ENCODE measurements around the gene PRKAR1B. TPM values are rescaled to one million over a fixed set of nuclear protein-coding genes. Genes with fewer than 3 reads are reported as not detected.
A peak's percentile ranks its signal among the peaks of the same experiment; 100 is the strongest.
"Not testable (repeated sequence)": the region's sequence is repeated elsewhere in the genome, so short reads cannot be mapped to it uniquely, and the experiment has no call there.

PRKAR1B gene
- total and polyA plus RNA-seq, 5 donors: 20.7 to 38.3 (median 23.8) TPM

DNA sequence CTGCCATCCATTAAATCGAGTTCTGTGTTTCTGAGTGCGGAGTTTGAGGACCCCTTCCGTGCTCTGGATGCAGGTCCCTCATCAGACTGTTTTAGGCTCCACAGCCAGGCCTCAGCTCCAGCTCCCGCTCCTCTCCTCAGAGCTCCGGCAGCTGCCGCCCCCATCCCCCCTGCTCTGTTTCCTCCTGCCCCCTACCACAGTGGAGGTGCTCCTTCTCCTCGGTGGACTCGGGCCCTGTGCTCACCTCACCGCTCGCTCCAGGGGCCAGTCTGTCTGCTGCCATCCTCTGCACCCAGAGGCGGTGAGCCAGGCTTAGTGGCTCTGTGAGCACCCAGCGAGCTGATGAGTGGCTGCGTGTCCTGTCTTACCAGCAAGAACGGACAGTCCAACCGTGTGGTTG lies 21.4 kb upstream of the PRKAR1B start:
- no peaks in the 10 kb centered on the region for H3K9me3 ChIP-seq (ENCODE audit: control insufficient read depth, low read length)
- 86% methylated on average over 15 of the region's 15 CpGs for WGBS
- no peaks in the 10 kb centered on the region for H3K27me3 ChIP-seq (ENCODE audit: control insufficient read depth, insufficient read depth)
- H3K27ac ChIP-seq (ENCODE audit: low read length): peak overlapping the region; percentile 27
- peak in 1 of 3 donors; percentile 64 for DNase-seq
- peak; percentile 14 to 51 for ATAC-seq
- intact Hi-C loops (cut with DNase I): no loop called here
- H3K4me1 ChIP-seq (ENCODE audit: control insufficient read depth, insufficient read depth, low read length): peaks cover 5% of the 10 kb centered on the region
- H3K4me3 ChIP-seq (ENCODE audit: low read length): no peak overlapping the region

DNA sequence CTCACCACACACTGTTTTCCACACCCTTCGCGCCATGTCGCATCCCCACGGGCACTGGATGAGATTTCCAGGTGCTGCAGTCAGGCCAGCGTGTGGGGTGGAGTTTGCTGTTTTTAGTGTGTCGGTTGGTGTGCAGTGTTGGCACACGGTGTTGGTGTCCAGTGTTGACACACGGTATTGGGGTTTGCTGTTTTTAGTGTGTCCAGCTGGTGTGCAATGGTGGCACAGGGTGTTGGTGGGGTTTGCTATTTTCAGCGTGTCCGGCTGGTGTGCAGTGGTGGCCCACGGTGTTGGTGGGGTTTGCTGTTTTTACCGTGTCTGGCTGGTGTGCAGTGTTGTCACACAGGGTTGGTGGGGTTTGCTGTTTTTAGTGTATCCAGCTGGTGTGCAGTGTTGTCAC lies 20.1 kb upstream of the PRKAR1B start:
- Histone ChIP-seq H3K4me3 (ENCODE audit: low read length) (no peak overlapping the region), H3K27ac (ENCODE audit: low read length) (no peak overlapping the region), H3K9me3 (ENCODE audit: control insufficient read depth, low read length) (no peaks in the 10 kb centered on the region), H3K4me1 (ENCODE audit: control insufficient read depth, insufficient read depth, low read length) (peaks cover 5% of the 10 kb centered on the region), H3K27me3 (ENCODE audit: control insufficient read depth, insufficient read depth) (no peaks in the 10 kb centered on the region)
- peak in 2 of 3 donors; percentile 6 to 22 for DNase-seq
- intact Hi-C loops (cut with DNase I): no loop called here
- no peak for ATAC-seq
- WGBS: 94% methylated on average over 12 of the region's 12 CpGs

DNA sequence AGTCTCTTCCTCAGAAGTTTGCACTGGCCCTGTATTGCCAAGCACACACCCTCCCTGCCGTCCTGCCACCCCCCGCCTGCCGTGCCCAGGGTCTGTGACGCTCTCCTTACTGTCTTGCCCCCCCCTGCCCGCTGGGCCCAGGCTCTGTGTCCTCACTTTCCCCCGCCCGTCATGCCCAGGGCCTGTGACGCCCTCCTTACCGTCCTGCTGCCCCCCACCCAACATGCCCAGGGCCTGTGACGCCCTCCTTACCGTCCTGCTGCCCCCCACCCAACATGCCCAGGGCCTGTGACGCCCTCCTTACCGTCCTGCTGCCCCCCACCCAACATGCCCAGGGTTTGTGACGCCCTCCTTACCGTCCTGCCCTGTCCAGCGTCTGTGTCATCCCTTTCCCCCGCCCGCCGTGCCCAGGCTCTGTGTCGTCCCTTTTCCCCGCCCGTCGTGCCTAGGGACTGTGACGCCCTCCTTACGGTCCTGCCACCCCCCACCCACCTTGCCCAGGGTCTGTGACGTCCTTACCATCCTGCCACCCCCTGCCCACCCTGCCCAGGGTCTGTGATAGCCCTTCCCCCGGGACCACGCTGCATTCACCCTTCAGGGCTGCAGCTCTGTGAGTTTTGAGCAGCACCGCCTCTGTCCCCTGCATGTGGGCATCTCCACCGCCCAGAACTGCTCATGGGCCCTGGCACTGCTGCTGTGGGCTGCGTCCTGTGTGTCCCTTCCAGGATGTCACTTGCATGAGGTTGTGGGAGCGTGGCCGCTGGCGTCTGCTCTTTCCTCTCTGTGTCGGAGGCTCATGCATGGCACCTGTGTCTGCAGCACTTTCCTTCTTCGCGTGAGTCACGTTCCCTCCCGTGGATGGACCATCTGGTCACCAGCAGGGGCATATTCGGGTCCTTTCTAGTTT lies 19.3 kb upstream of the PRKAR1B start:
- ATAC-seq (no peak), DNase-seq (peak in 2 of 3 donors; percentile 49 to 51)
- WGBS: 87% methylated on average over 40 of the region's 40 CpGs
- H3K4me3 ChIP-seq (ENCODE audit: low read length): no peak overlapping the region
- H3K9me3 ChIP-seq (ENCODE audit: control insufficient read depth, low read length): no peaks in the 10 kb centered on the region
- intact Hi-C loops (cut with DNase I): no loop called here
- peaks cover 5% of the 10 kb centered on the region for H3K4me1 ChIP-seq (ENCODE audit: control insufficient read depth, insufficient read depth, low read length)
- H3K27me3 ChIP-seq (ENCODE audit: control insufficient read depth, insufficient read depth): no peaks in the 10 kb centered on the region
- peak overlapping the region; percentile 75 for H3K27ac ChIP-seq (ENCODE audit: low read length)

DNA sequence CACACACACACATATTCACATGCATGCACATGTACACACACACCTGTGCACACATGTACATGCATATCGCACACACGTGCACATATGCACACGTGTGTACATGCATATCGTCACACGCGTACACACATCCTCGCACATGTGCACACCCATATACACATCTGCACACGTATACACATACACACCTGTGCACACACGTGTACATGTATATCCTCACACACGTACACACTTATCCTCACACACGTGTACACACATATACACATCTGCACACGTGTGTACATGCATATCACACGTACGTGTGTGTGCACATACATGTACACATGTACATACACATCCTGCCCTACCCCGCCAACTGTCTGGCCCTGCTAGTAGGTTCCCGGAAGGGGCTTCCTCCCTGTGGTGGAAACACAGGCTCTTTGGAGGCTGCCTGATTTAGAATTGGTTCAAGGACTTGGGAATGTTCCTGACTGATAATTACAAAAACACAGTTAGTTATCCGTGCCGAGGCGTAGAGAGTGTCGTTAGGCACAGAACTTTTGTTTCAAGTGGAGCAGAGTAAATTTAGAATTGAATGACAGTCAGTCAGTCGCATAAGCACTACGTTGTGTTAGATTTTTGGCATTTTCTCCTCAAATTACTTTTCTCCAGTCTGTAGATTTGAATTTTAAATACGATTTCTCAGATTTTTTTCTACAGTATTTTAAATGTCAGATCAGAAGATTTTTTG lies 18.5 kb upstream of the PRKAR1B start:
- Histone ChIP-seq H3K27ac (ENCODE audit: low read length) (no peak overlapping the region), H3K9me3 (ENCODE audit: control insufficient read depth, low read length) (no peaks in the 10 kb centered on the region), H3K4me3 (ENCODE audit: low read length) (no peak overlapping the region), H3K4me1 (ENCODE audit: control insufficient read depth, insufficient read depth, low read length) (peaks cover 5% of the 10 kb centered on the region), H3K27me3 (ENCODE audit: control insufficient read depth, insufficient read depth) (no peaks in the 10 kb centered on the region)
- intact Hi-C loops (cut with DNase I): no loop called here
- ATAC-seq (peak; percentile 31 to 42), DNase-seq (peak in 1 of 3 donors; percentile 42)
- WGBS: 82% methylated on average over 23 of the region's 23 CpGs

DNA sequence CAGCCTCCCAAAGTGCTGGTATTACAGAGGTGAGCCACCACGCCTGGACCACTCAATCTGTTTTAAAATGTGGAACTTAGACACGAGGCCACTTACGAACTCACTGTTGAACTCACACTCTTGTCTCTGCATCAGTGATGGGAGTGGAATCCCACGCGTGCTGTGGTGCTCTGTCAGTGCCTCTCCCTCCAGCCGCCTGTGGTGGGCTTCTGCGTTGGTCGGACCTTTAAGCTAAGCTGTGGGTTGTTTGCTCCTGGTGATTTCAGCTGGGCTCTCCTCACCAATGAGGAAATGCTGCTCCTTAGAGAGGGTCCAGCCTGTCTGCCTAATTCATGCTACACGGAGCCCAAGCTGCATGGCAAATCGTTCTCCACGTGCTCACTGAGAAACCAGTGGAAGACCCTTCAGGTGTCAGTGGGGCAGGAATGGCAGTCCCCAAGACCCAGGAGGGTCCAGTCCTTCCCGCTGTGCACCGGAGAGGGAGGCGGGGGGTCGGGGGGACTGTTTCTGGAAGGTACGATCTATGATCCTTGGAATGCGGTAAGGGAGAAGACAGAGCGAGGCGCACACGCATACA lies 17.9 kb upstream of the PRKAR1B start:
- Histone ChIP-seq H3K27ac (ENCODE audit: low read length) (no peak overlapping the region), H3K4me3 (ENCODE audit: low read length) (no peak overlapping the region), H3K9me3 (ENCODE audit: control insufficient read depth, low read length) (no peaks in the 10 kb centered on the region), H3K27me3 (ENCODE audit: control insufficient read depth, insufficient read depth) (no peaks in the 10 kb centered on the region), H3K4me1 (ENCODE audit: control insufficient read depth, insufficient read depth, low read length) (peaks cover 5% of the 10 kb centered on the region)
- no peak for ATAC-seq
- DNase-seq: peak in 1 of 3 donors; percentile 7
- 97% methylated on average over 20 of the region's 20 CpGs for WGBS
- intact Hi-C loops (cut with DNase I): no loop called here

DNA sequence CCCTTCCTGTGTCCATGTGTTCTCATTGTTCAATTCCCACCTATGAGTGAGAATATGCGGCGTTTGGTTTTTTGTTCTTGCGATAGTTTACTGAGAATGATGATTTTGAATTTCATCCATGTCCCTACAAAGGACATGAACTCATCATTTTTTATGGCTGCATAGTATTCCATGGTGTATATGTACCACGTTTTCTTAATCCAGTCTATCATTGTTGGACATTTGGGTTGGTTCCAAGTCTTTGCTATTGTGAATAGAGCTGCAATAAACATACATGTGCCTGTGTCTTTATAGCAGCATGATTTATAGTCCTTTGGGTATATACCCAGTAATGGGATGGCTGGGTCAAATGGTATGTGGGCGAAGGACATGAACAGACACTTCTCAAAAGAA lies 17.0 kb upstream of the PRKAR1B start:
- DNase-seq; intact Hi-C loops (cut with DNase I); H3K27ac ChIP-seq (ENCODE audit: low read length); H3K9me3 ChIP-seq (ENCODE audit: control insufficient read depth, low read length); H3K4me1 ChIP-seq (ENCODE audit: control insufficient read depth, insufficient read depth, low read length); H3K4me3 ChIP-seq (ENCODE audit: low read length); H3K27me3 ChIP-seq (ENCODE audit: control insufficient read depth, insufficient read depth); ATAC-seq: not testable (repeated sequence)
- WGBS: 96% methylated on average over 5 of the region's 5 CpGs

DNA sequence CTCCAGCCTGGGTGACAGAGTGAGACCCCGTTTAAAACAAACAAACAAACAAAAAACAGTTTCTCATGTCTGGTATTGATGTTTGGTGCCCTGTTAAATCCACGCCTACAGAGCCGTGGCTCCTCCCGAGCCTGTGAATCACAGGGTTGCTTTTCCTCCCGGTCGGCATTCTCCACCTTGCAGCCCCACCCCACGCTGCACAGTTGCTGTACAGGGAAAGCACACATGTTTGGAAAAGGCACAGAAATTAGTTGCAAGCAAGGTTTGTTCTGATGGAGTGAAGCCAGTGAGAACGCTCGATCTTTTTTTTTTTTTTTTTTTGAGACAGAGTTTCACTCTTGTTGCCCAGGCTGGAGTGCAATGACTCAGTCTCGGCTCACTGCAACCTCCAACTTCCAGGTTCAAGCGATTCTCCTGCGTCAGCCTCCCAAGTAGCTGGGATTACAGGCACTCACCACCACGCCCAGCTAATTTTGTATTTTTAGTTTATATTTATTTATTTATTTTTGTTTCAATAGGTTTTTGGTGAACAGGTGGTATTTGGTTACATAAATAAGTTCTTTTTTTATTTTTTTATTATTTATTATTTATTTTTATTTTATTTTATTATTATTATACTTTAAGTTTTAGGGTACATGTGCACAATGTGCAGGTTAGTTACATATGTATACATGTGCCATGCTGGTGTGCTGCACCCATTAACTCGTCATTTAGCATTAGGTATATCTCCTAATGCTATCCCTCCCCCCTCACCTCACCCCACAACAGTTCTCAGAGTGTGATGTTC lies 16.5 kb upstream of the PRKAR1B start:
- H3K27me3 ChIP-seq (ENCODE audit: control insufficient read depth, insufficient read depth); H3K27ac ChIP-seq (ENCODE audit: low read length); ATAC-seq; intact Hi-C loops (cut with DNase I); H3K9me3 ChIP-seq (ENCODE audit: control insufficient read depth, low read length); DNase-seq; H3K4me1 ChIP-seq (ENCODE audit: control insufficient read depth, insufficient read depth, low read length); H3K4me3 ChIP-seq (ENCODE audit: low read length): not testable (repeated sequence)
- WGBS: 95% methylated on average over 14 of the region's 14 CpGs

DNA sequence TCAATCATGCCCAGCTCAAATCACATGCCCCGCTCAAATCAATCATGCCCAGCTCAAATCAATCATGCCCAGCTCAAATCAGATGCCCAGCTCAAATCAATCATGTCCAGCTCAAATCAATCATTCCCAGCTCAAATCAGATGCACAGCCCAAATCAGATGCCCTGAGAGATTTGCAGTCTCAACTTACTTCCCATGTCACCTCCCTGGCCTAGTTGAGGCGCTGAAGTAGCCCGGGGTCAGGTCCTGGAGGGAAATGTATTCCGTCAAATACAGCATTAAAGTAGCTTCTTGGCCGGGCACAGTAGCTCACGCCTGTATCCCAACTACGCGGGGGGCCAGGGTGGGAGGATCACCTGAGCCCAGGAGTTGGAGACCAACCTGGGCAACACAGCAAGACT lies 15.7 kb upstream of the PRKAR1B start:
- Histone ChIP-seq H3K27ac (ENCODE audit: low read length) (no peak overlapping the region), H3K4me1 (ENCODE audit: control insufficient read depth, insufficient read depth, low read length) (no peaks in the 10 kb centered on the region), H3K4me3 (ENCODE audit: low read length) (no peak overlapping the region), H3K27me3 (ENCODE audit: control insufficient read depth, insufficient read depth) (no peaks in the 10 kb centered on the region), H3K9me3 (ENCODE audit: control insufficient read depth, low read length) (no peaks in the 10 kb centered on the region)
- 98% methylated on average over 8 of the region's 8 CpGs for WGBS
- no peak for ATAC-seq
- no peak for DNase-seq
- intact Hi-C loops (cut with DNase I): no loop called here

DNA sequence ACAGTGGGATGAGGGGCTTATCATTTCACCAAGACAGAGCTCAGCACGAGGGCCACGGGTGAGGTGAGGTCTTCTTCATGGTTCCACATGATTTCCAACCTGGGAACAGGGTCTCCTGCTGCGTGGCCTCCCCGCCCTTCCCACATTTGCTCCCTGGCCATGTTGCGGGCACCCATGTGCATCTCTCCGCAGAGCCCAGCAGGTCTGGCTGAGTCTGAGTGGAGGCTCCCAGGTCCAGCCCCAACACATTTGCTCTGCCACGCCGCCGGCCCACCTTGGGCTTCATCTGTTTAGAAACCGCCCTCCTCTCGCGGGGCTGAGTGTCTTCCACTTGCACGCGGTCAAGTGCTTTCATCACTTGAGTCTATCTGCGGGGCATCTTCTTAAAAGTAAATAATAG lies 14.8 kb upstream of the PRKAR1B start:
- Histone ChIP-seq H3K27me3 (ENCODE audit: control insufficient read depth, insufficient read depth) (no peaks in the 10 kb centered on the region), H3K4me3 (ENCODE audit: low read length) (no peak overlapping the region), H3K9me3 (ENCODE audit: control insufficient read depth, low read length) (no peaks in the 10 kb centered on the region), H3K27ac (ENCODE audit: low read length) (no peak overlapping the region), H3K4me1 (ENCODE audit: control insufficient read depth, insufficient read depth, low read length) (no peaks in the 10 kb centered on the region)
- ATAC-seq: no peak
- no peak for DNase-seq
- intact Hi-C loops (cut with DNase I): no loop called here
- WGBS: 93% methylated on average over 15 of the region's 15 CpGs

DNA sequence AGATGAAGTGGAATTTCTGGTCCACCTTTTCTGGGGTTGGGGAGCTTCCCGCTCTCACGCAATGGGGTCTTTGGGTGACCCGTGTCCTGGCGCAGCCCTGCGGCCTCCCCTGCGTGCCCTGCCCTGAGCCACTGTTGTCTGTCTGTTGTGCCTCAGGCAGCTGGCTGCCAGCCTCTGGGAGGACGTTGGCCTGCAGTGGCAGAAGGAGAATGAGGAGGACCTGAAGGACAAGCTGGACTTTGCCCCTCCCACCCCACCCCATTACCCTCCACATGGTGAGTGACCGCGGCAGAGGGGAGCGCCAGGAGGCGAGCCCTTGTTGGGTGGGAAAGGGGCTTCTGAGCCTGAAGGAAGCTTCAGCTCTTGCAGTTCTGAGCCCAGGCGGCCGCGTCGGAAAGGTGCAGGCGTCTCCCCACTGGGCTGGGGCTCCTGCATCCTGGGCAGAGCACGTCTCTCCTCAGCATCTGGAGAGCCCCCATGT lies 14.2 kb upstream of the PRKAR1B start:
- WGBS: 93% methylated on average over 17 of the region's 17 CpGs
- H3K4me1 ChIP-seq (ENCODE audit: control insufficient read depth, insufficient read depth, low read length): no peaks in the 10 kb centered on the region
- H3K9me3 ChIP-seq (ENCODE audit: control insufficient read depth, low read length): no peaks in the 10 kb centered on the region
- DNase-seq: peak in 1 of 3 donors; percentile 28
- intact Hi-C loops (cut with DNase I): no loop called here
- ATAC-seq: no peak
- H3K4me3 ChIP-seq (ENCODE audit: low read length): no peak overlapping the region
- H3K27me3 ChIP-seq (ENCODE audit: control insufficient read depth, insufficient read depth): no peaks in the 10 kb centered on the region
- H3K27ac ChIP-seq (ENCODE audit: low read length): no peak overlapping the region

All from right cardiac atrium (tissue), 5 donors.